ENCODE measurements around the gene CD63. TPM values are rescaled to one million over a fixed set of nuclear protein-coding genes. Genes with fewer than 3 reads are reported as not detected.

Gene CD63
- total RNA-seq, 1 experiment from 2014 or later = 581 TPM

- H3K27me3 Mint-ChIP-seq (ENCODE audit: low read depth) = peaks cover 8% of the 10 kb centered on the region
- Histone ChIP-seq H3K79me2 (ENCODE audit: insufficient read depth, low read length) (peaks cover 6% of the 10 kb centered on the region; the same call in 1 of the 2 replicates), H4K5ac (ENCODE audit: insufficient read length, low read depth, low read length) (no peak within 1 kb of the TSS), H3K4ac (ENCODE audit: low read depth, low read length) (no peak within 1 kb of the TSS), H3K23me2 (ENCODE audit: insufficient read length, low read depth, low read length, poor library complexity, severe bottlenecking) (peaks cover 36% of the 10 kb centered on the region), H3K9me3 (ENCODE audit: control insufficient read depth, low read depth, low read length) (no peaks in the 10 kb centered on the region), H4K8ac (replicated peaks; ENCODE audit: insufficient read length, low read depth, low read length) (no peak within 1 kb of the TSS), H2BK15ac (ENCODE audit: low read depth, low read length) (no peak within 1 kb of the TSS), H2AK5ac (ENCODE audit: insufficient read length, low read length) (no peak within 1 kb of the TSS), H2AFZ (ENCODE audit: low read length) (no peak within 1 kb of the TSS), H3K23ac (ENCODE audit: insufficient read length, low read depth, low read length) (no peak within 1 kb of the TSS), H3K14ac (ENCODE audit: insufficient read depth, low read length) (peak within 1 kb of the TSS; percentile 49; the same call in 1 of the 2 replicates), H3K27me3 (ENCODE audit: insufficient read depth, low read length) (no peaks in the 10 kb centered on the region), H2BK12ac (ENCODE audit: insufficient read length, low read depth, low read length) (no peak within 1 kb of the TSS), H3K4me2 (ENCODE audit: insufficient read depth, insufficient read length, low read length) (peak within 1 kb of the TSS; percentile 83), H3T11ph (ENCODE audit: low read length) (no peak within 1 kb of the TSS), H3K4me1 (ENCODE audit: insufficient read depth, low read length) (peaks cover 11% of the 10 kb centered on the region), H3K27ac (ENCODE audit: insufficient read length, low read depth, low read length) (no peak within 1 kb of the TSS), H3K9ac (ENCODE audit: extremely low read depth, insufficient read length, low read length) (peak within 1 kb of the TSS; percentile 31), H3K18ac (ENCODE audit: insufficient read length, low read depth, low read length) (peak within 1 kb of the TSS; percentile 56), H4K20me1 (ENCODE audit: control insufficient read depth, insufficient read depth, insufficient read length) (no peaks in the 10 kb centered on the region), H2BK5ac (ENCODE audit: insufficient read length, low read length) (no peak within 1 kb of the TSS), H2BK120ac (ENCODE audit: low read depth, low read length, poor library complexity, severe bottlenecking) (no peak within 1 kb of the TSS), H2BK20ac (ENCODE audit: low read depth, low read length, poor library complexity, severe bottlenecking) (no peak within 1 kb of the TSS), H3K79me1 (ENCODE audit: insufficient read depth, low read depth, low read length, poor library complexity, severe bottlenecking) (peaks cover 2% of the 10 kb centered on the region), H3K56ac (ENCODE audit: insufficient read length, low read depth, low read length) (no peak within 1 kb of the TSS), H4K91ac (ENCODE audit: insufficient read length, low read depth, low read length) (no peak within 1 kb of the TSS)
- peak within 1 kb of the TSS; percentile 89 to 95 (median 94) for H3K27ac Mint-ChIP-seq
- H3K4me3 Mint-ChIP-seq = peak within 1 kb of the TSS; percentile 96 to 97
- H3K4me1 Mint-ChIP-seq = peaks cover 46 to 48% of the 10 kb centered on the region in 2 experiments
- no peak for TF ChIP-seq CTCF (conservative IDR thresholded peaks at IDR 0.05)
- peak; percentile 88 for DNase-seq
- WGBS (ENCODE audit: extremely low coverage, insufficient read length, low lambda C conversion rate) = no CpG with 5 or more reads among the region's 53 CpGs
- peaks cover 5 to 11% (median 9%) of the 10 kb centered on the region in 3 experiments; a peak in 5 of 7 replicates for H3K36me3 Mint-ChIP-seq (ENCODE audit: insufficient read depth in 1 of 3, low read depth in 3 of 3)
- no peaks in the 10 kb centered on the region for H3K9me3 Mint-ChIP-seq
Observed at GRCh38 chr12:55742719-55743405, 14.1 kb upstream of the CD63 start, which contains the start of gene GDF11. TSS of gene GDF11 (plus strand) at chr12:55743122. CDS start at chr12:55743317, 195 bp downstream.

Measured in H9 (cell line).